GM12892 (cell line): ENCODE measurements around the gene SPATA6L.

ENCODE experiments used
- POLR2A ChIP-seq: IDR thresholded peaks from 2 replicates; pipeline ENCODE4 v1.6.1; 2011; ENCODE audit warnings: low read depth, low read length, control low read depth
- POLR2AphosphoS5 ChIP-seq: IDR thresholded peaks from 2 replicates; pipeline ENCODE4 v1.6.1; 2011; ENCODE audit warnings: low read depth, low read length, control low read depth
- TAF1 ChIP-seq: IDR thresholded peaks from 2 replicates; pipeline ENCODE4 v1.6.1; 2011; ENCODE audit warnings: low read depth, mild to moderate bottlenecking, control low read depth, low read length, borderline replicate concordance

- TF ChIP-seq TAF1: no peak
- TF ChIP-seq POLR2AphosphoS5: no peak
- TF ChIP-seq POLR2A: peak; percentile 42; the same call in 1 of the 2 replicates
Observed at GRCh38 chr9:4666042-4666699, at the start of gene SPATA6L.
